GM18868 (cell line): ENCODE measurements around the gene AR.
A peak's percentile ranks its signal among the peaks of the same experiment; 100 is the strongest.

Experiments used
- ATAC-seq: cut with Tn5 transposase; IDR thresholded peaks from one replicate; pipeline ENCODE4 v1.9.1; 2021; ENCODE audit warnings: mild to moderate bottlenecking, moderate library complexity; ENCODE audit not compliant: unreplicated experiment

AR gene

GRCh38 chrX:67723580-67724351 lies 179.9 kb downstream of the AR start:
- no peak for ATAC-seq

GRCh38 chrX:67724359-67725110 lies 180.7 kb downstream of the AR start:
- no peak for ATAC-seq

- ATAC-seq, result no peak
Measured at GRCh38 chrX:67725471-67725870, 181.7 kb downstream of the AR start.

GRCh38 chrX:67726018-67726417 lies 182.2 kb downstream of the AR start:
- ATAC-seq, result no peak

DNA sequence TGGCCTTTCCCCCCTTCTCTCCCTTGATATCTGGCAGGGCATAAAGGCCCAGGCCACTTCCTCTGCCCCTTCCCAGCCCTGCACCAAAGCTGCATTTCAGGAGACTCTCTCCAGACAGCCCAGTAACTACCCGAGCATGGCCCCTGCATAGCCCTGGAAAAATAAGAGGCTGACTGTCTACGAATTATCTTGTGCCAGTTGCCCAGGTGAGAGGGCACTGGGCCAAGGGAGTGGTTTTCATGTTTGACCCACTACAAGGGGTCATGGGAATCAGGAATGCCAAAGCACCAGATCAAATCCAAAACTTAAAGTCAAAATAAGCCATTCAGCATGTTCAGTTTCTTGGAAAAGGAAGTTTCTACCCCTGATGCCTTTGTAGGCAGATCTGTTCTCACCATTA lies 183.8 kb downstream of the AR start:
- no peak for ATAC-seq

- ATAC-seq, result no peak
Measured at GRCh38 chrX:67730296-67730695, 186.5 kb downstream of the AR start.

DNA sequence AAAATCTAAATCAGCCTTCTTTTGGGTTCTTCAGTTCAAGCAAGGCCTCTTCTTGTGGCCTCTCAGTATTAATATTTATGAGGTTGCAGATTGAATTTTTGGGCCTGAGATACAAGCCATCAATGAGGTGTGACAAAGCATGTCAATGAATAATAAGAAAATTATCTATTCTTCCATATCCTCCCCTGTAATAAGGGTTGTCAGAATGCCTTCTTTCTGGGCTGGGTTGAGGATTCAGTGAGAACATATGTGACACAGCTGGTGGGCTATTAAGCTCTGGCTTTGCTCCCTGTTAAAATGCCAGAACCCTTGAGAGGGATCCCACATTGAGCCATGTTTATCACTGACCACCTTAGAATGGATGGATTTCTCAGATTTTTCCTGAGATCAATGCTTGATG lies 187.2 kb downstream of the AR start:
- no peak for ATAC-seq

DNA sequence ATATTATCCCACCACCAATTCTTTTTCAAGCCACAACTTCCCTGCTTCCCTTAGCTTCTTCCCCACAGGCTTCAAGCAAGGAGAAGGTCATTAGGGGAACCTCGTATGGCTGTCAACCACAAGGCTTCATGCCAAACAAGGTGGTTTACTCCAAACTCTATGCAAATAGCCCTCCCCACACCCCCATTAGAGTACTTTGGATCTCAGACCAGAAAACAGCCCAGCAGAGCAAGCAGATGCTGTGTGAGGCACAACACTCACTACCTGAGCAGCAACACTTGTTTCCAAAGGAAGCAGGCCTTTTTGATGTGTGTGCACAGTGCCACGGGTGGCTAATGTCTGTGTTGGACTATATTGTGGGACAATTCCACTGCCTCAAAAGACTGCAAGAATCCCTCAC lies 189.0 kb downstream of the AR start:
- no peak for ATAC-seq

GRCh38 chrX:67734111-67734753 lies 190.4 kb downstream of the AR start:
- peak; percentile 87 for ATAC-seq

GRCh38 chrX:67749536-67749935 lies 205.7 kb downstream of the AR start:
- ATAC-seq, result no peak

- ATAC-seq, result no peak
Measured at GRCh38 chrX:67750694-67751093, 206.9 kb downstream of the AR start.

DNA sequence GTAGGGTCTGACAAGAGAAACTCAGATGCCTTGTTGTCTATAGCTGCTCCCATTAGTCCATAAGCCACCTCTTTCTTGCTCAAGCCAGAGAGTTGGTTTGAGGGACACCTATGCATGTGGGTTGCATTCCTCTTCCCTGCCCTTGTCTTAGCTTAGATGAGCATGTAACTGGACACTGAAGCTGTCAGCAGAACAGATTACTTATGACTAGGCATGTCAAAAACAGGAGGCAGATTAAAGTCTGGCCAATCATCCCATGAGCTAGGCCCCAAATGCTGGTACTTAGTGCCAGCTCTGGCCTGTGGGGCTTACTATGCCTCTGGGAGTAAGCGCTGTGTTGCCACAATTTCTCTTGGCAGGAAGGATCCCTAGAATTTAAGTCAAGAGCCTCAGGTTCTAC lies 215.2 kb downstream of the AR start:
- no peak for ATAC-seq

GRCh38 chrX:67777148-67777547 lies 233.3 kb downstream of the AR start:
- no peak for ATAC-seq

GRCh38 chrX:67779099-67779498 lies 235.3 kb downstream of the AR start:
- ATAC-seq, result no peak
